Upper lobe of left lung (tissue), 6 donors: ENCODE measurements around the gene ADARB1. TPM values are rescaled to one million over a fixed set of nuclear protein-coding genes. Genes with fewer than 3 reads are reported as not detected.

Source experiments
- ATAC-seq, 2 donors: fragments of 200-7000 bp; cut with Tn5 transposase; one replicate each; pipeline ENCODE4 v1.9.1; 2022; ENCODE audit warnings: mild to moderate bottlenecking in 2 of 2, moderate library complexity in 2 of 2; ENCODE audit not compliant: low FRiP score in 2 of 2
- DNase-seq, 2 donors: peaks; one replicate each; pipeline ENCODE4 v3.0.0-alpha.2; 2019 to 2020
- H3K27ac ChIP-seq, 4 donors: fragments of 200-600 bp; sonication (generic); one replicate each; pipeline ENCODE4 v1.5.1; 2016 to 2019
- H3K27me3 ChIP-seq, 4 donors: fragments of 200-600 bp; sonication (generic); one replicate each; pipeline ENCODE4 v1.5.1; 2017 to 2019
- H3K36me3 ChIP-seq, 4 donors: fragments of 200-600 bp; sonication (generic); one replicate each; pipeline ENCODE4 v1.5.1; 2016 to 2019
- H3K4me1 ChIP-seq, 4 donors: fragments of 200-600 bp; sonication (generic); one replicate each; pipeline ENCODE4 v1.5.1; 2018 to 2019
- H3K4me3 ChIP-seq, 4 donors: fragments of 200-600 bp; sonication (generic); one replicate each; pipeline ENCODE4 v1.5.1; 2017 to 2019; ENCODE audit warnings: mild to moderate bottlenecking in 2 of 4, moderate library complexity in 1 of 4
- H3K9me3 ChIP-seq, 4 donors: fragments of 200-600 bp; sonication (generic); one replicate each; pipeline ENCODE4 v1.5.1; 2018 to 2019
- EP300 ChIP-seq, 4 donors: sonication (generic); formaldehyde crosslinking; IDR thresholded peaks; one replicate each; pipeline ENCODE4 v1.5.1; 2017; ENCODE audit warnings: antibody characterized with exemption in 4 of 4, control low read depth in 2 of 4
- POLR2A ChIP-seq, 4 donors: fragments of 450-650 bp; IDR thresholded peaks; one replicate each; pipeline ENCODE4 v1.5.1; 2016 to 2017; ENCODE audit warnings: antibody characterized with exemption in 4 of 4, mild to moderate bottlenecking in 2 of 4
- POLR2AphosphoS5 ChIP-seq, 2 donors: sonication (generic); formaldehyde crosslinking; IDR thresholded peaks; one replicate each; pipeline ENCODE4 v1.5.1; 2017; ENCODE audit warnings: antibody characterized with exemption in 2 of 2
- WGBS, 2 donors: methylation state at CpG; one replicate each; pipeline ENCODE4 v1.1.5; 2017 to 2018; 5-methylcytosine and 5-hydroxymethylcytosine counted together
- total RNA-seq, 6 donors: library from RNA; depleted of rRNA in 4 of 6; stranded (reverse); fragments of >200 nt in 4 of 6; gene quantifications; one replicate each; pipeline versions ENCODE4 v1.1.0 to v1.2.1, GENCODE V29; 2016 to 2021
- TF ChIP-seq, protein P1 (sequence below), 6 experiments: fragments of 450-650 bp in 4 of 6; fragments of 200-600 bp in 2 of 6; sonication (generic) in 2 of 6; IDR thresholded peaks; one replicate each; pipeline ENCODE4 v1.5.1; 2016 to 2019; ENCODE audit warnings: antibody characterized with exemption in 6 of 6
- donor health status: DM: no; HTN: no; CAD: no; lungs with moderate emphysema.
- donor health status: DM: no; HTN: yes; CAD: no; lungs with severe emphysema.

Gene ADARB1
- total RNA-seq, 6 donors from 2014 or later: 26.5 to 94.3 (median 42.4) TPM

DNA sequence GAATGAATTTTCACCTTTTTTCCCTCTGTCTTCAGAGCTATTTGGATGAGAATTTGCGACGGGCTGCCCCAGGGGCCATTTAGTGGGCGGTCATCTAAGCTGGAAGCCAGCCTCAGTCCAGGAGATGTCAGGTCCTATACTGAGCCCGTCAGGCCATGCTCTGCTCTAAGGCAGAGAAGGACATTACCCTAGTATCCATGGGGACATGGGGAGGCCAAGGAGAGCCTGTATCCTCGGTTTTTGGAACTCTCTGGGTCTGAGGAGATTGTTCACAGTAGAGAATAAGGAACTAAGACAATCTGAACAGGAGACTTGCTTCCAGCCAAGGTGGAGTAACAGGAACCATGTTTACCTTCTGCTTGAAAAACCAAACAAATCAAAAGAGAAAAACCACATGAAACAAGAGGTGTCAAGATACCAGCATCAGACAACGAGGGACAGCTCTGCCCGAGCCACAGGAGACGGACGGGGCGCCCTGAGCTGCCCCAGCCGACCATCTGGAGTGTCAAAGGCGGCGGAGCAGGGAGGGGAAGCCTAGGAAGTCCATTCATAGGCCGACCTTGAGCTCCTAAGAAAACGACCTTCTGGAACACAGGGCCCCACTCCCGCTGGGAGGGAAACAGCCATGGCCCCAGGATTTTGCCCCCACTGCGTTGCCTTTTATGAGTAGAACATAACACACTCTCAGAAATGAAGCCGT, 20.0 kb upstream of the ADARB1 start:
- Histone ChIP-seq H3K27ac (no peak overlapping the region), H3K36me3 (no peaks in the 10 kb centered on the region), H3K4me1 (peaks cover 0 to 18% (median 6%) of the 10 kb centered on the region in 4 donors), H3K9me3 (no peaks in the 10 kb centered on the region), H3K27me3 (no peaks in the 10 kb centered on the region), H3K4me3 (no peak overlapping the region)
- TF ChIP-seq, protein P1, sequence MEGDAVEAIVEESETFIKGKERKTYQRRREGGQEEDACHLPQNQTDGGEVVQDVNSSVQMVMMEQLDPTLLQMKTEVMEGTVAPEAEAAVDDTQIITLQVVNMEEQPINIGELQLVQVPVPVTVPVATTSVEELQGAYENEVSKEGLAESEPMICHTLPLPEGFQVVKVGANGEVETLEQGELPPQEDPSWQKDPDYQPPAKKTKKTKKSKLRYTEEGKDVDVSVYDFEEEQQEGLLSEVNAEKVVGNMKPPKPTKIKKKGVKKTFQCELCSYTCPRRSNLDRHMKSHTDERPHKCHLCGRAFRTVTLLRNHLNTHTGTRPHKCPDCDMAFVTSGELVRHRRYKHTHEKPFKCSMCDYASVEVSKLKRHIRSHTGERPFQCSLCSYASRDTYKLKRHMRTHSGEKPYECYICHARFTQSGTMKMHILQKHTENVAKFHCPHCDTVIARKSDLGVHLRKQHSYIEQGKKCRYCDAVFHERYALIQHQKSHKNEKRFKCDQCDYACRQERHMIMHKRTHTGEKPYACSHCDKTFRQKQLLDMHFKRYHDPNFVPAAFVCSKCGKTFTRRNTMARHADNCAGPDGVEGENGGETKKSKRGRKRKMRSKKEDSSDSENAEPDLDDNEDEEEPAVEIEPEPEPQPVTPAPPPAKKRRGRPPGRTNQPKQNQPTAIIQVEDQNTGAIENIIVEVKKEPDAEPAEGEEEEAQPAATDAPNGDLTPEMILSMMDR (IDR thresholded peaks at IDR 0.05): no peak
- no peak for TF ChIP-seq POLR2A (IDR thresholded peaks at IDR 0.05)
- no peak for TF ChIP-seq EP300 (IDR thresholded peaks at IDR 0.05)
- TF ChIP-seq POLR2AphosphoS5 (IDR thresholded peaks at IDR 0.05): no peak
- WGBS, 2 donors: 81 to 82% methylated on average over 17 to 18 of the region's 18 CpGs
- ATAC-seq: no peak
- peak in 1 of 2 donors; percentile 4 for DNase-seq

DNA sequence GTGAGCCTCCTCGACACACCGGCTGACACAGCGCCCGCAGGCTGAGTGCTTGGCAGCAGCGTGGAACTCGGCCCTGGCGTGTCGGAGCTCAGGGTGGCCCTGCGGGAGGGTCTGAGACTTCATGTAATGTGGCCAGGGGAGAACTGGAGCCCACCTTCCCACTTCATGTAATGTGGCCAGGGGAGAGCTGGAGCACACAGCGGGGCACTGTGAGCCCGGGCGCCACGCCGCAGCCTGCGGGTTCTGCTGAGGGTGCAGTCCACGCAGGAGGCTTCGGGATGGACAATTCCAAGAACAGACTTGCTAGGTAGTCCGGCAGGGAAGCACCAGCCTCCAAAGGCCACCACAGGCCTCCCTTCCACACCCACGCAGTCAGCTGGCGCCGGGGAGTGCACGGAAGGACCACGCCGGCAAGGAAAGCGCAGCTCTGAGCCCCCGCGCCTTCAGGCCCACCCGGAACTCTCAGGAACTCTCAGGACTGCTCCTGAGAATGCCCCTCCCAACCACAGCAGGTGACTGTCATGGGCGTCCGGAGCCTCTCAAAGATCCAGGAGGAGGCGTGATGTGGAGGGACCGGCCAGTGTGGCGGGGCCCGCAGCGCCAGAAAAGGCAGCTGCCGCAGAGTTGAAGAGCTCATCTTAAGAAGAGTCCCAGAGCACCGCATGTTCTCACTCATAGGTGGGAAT, 19.3 kb upstream of the ADARB1 start:
- WGBS, 2 donors: 93 to 94% methylated on average over 36 of the region's 37 CpGs
- peak; percentile 15 to 80 for DNase-seq
- no peak for TF ChIP-seq EP300 (IDR thresholded peaks at IDR 0.05)
- TF ChIP-seq POLR2A (IDR thresholded peaks at IDR 0.05): no peak
- TF ChIP-seq, protein P1 (IDR thresholded peaks at IDR 0.05): no peak
- TF ChIP-seq POLR2AphosphoS5 (IDR thresholded peaks at IDR 0.05): no peak
- no peak for ATAC-seq
- no peaks in the 10 kb centered on the region for H3K36me3 ChIP-seq
- no peak overlapping the region for H3K4me3 ChIP-seq
- no peaks in the 10 kb centered on the region for H3K27me3 ChIP-seq
- peaks cover 0 to 18% (median 6%) of the 10 kb centered on the region in 4 donors for H3K4me1 ChIP-seq
- H3K9me3 ChIP-seq: no peaks in the 10 kb centered on the region
- H3K27ac ChIP-seq: no peak overlapping the region

DNA sequence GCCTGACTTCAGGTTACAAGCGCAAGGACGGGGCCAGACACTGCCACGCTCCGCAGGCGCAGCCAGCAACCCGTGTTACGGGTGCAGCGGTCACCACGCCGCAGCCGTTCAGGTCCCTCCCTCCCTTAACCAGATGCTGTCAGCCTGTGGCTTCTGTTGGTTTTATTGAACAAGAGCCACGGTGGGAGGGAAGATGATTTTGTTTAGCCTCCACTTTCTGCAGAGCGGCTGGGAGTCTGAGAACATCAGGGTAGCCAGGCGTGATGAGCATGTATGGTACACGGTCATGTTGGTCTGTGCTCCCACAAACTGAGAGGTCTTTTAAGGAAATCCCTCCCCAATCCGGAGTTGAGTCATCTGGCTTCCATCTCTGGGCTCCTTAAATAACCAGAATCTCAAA, 18.5 kb upstream of the ADARB1 start:
- H3K36me3 ChIP-seq: no peaks in the 10 kb centered on the region
- H3K4me1 ChIP-seq: peaks cover 5 to 18% (median 9%) of the 10 kb centered on the region in 4 donors
- WGBS, 2 donors: 70 to 76% methylated on average over 16 of the region's 16 CpGs
- peak in 1 of 2 donors; percentile 17 for DNase-seq
- H3K27ac ChIP-seq: no peak overlapping the region
- no peaks in the 10 kb centered on the region for H3K9me3 ChIP-seq
- H3K4me3 ChIP-seq: no peak overlapping the region
- no peaks in the 10 kb centered on the region for H3K27me3 ChIP-seq
- no peak for TF ChIP-seq POLR2A (IDR thresholded peaks at IDR 0.05)
- no peak for TF ChIP-seq POLR2AphosphoS5 (IDR thresholded peaks at IDR 0.05)
- TF ChIP-seq, protein P1 (IDR thresholded peaks at IDR 0.05): no peak
- TF ChIP-seq EP300 (IDR thresholded peaks at IDR 0.05): no peak
- no peak for ATAC-seq

DNA sequence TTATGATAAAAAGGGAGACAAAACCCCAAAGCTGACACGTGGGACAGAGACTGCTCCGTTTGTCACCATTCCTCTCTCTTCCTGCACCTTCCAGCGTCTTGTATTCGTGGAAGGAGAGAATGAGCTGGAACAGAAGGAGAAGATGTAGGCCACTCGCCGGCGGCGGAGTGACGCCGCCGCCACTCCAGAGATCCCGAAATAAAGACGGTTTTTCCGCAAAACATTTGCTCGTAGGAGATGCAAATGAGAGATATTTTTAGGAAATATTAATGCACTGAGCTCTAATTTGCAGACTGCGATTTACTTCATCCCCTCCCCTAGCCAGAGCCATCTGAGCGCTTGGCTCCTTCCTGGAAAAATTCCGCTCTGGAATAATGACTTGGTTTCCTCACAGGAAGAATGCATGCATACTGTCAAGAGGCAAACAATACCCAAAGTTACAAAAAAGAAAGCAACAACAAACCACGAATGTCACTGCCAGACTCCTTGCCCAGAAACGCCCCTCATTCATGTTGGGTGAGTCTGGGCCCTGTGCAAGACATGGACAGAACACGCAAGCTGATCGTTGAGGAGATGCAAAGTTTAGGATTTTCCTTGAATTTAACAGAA, 18.0 kb upstream of the ADARB1 start:
- 57 to 63% methylated on average over 22 of the region's 22 CpGs for WGBS, 2 donors

More for the DNA sequence above, 18.0 kb upstream of the ADARB1 start:
- Histone ChIP-seq H3K4me3 (no peak overlapping the region), H3K27me3 (no peaks in the 10 kb centered on the region), H3K27ac (no peak overlapping the region), H3K36me3 (no peaks in the 10 kb centered on the region), H3K4me1 (peaks cover 5 to 18% (median 10%) of the 10 kb centered on the region in 4 donors), H3K9me3 (no peaks in the 10 kb centered on the region)
- DNase-seq: peak in 1 of 2 donors; percentile 13
- TF ChIP-seq, protein P1 (IDR thresholded peaks at IDR 0.05): no peak
- TF ChIP-seq POLR2A (IDR thresholded peaks at IDR 0.05) (no peak), POLR2AphosphoS5 (IDR thresholded peaks at IDR 0.05) (no peak), EP300 (IDR thresholded peaks at IDR 0.05) (no peak)
- no peak for ATAC-seq
